GM18909 (cell line): ENCODE data around the gene PYGL.
A peak's percentile ranks its signal among the peaks of the same experiment; 100 is the strongest.

Experiments
- ATAC-seq: cut with Tn5 transposase; IDR thresholded peaks from one replicate; pipeline ENCODE4 v1.9.1; 2021; ENCODE audit warnings: mild to moderate bottlenecking; ENCODE audit not compliant: unreplicated experiment, poor library complexity

Gene PYGL

DNA sequence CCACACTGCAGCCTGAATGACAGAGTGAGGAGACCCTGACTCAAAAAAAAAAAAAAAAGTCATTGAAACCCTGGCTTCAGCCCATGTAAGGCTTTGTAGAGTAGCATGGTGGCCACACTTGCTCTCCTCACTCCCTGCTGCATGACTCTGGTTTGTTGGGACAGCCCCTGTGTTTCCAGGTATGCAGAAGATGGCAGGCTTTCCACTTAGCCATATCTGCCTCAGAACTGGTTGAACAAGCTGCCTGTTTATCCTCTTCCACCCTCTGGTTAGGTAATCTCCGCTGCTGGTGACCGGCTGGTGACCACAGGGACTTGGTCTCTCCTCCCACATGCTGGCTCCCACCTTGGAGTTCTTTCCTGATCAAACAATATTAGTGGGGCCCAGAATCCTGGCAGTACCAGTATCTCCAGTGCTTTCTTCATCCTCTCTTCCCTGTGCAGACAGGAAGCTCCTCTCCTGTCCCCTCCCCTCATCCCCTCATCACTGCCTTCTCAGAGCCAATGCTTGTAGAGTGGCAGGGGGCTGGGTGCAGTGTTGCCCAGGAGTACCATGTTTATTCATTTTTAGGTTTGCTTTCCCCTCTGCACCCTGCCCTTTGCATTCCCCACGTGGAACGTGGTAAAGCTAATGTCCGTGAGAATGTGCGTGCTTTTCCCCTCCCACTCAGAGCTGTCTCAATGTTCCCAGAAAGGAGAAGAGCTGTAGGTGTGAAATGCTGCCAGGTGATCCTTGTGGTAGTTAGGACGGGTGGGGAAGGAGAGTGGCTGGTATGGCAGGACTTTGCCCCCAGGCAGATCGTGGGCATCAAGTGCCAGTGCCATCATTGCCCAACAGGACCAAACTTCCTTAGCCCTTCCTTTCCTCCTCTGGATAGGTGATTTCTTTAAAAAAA lies 61.1 kb downstream of the PYGL start:
- ATAC-seq: no peak

DNA sequence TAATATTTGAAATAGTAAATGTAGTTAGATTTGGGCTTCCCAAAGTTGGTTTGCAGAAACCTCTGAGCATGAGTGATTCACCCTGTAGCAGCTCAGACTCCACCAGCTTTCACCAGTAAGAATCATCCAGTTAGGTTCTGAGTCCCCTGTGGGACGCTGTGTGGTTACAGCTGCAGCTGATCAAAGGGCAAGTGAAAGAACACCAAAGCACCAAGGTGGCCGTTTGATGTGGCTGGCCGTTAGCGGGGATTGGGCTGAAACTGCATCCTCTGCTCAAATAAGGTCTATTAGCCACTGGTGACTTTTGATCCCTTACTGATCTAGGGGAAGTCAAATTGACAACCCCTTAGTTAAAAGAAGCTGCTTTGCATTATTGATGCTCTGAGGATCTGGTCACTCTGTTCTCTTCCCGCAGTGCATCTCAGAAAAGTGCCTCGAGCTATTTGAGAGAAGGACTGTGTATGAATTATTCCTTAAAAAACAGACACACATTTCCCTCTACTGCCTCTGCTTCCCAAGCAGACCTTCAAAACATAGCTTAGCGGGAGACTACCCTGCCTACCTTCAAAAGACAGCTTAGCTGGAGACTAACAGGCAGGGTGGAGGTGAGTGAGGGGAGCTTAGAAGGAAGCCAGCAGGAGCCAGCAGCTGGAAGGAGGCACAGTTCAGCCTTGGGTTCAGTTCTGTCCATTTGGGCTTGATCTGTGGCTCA lies 68.8 kb downstream of the PYGL start:
- ATAC-seq: peak; percentile 95

DNA sequence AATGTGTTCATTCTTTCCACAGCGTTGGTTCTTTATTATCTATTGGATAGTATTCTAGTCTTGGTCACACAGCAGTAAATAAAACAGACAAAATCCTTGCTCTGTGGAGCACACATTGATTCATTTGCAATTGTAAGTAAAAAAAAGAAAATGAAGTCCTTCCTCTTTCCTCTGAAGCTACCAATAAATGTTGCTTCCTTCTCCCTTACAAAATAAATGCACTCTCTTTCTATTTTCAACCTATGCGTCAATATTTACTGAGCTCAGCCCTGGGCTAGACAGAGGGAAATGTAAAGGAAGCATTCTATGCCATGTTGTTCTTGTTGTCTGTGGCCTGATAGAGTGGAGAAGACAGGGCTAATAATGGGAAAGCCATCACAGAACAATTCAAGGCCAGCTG lies 69.5 kb downstream of the PYGL start:
- no peak for ATAC-seq

DNA sequence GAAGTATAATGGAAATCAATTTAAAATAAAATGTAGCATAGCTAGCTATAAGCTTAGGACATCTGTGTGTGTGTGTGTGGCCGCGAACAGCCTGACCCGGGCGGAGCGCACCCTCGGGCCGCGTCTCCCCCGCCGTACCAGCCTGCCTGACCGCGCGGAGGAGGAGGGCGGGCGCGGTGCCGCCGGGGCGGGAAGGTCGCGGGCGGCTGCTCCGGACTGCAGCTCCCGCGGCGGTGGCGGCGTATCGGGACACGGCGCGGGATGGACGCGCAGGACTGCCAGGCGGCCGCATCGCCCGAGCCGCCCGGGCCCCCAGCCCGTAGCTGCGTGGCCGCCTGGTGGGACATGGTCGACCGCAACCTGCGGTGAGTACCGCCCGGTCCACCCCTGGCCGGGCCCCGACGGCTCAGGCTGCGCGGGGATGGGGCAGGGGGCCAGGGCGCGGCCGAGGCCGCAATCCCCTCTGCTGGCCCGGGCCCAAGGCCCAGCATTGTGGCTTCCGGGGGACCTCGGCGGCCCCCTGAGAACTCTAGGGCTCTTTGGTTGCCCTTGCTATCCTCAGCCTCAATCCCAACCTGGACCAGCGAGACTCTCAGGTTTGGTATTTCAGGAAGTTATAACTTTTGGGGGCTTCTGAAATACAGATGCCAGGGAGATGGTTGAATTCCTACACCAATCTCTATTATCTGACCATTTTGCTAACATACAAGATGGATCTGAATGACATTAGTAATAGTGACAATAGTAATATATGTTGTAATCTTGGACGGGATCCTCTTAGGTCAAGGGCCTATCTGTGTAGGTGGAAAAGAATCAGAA lies 72.2 kb downstream of the PYGL start, which contains the start of gene ABHD12B:
Gene ABHD12B, plus strand, starts transcription at position 140 of the 819 bp plus-strand sequence. Its CDS starts 122 bp downstream, at position 262.
- no peak for ATAC-seq

DNA sequence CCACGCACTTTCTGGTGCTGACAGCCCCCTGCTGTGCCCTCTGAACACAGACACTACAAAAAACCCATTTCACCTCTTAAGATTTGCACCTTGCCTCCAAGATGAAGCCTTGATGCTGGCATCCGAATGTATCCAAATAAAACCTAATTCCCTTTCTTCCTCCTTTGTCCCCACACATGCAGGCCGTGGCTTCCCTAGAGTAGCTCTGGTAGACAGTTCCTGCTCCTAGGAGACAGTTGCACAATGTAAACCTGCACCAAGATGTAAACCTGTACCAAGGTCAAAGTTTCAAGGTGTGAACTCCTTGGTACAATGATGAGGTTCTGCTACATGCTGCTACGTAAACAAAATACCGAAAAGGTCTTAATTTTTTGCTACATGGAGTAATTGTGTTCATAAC lies 73.1 kb downstream of the PYGL start:
- no peak for ATAC-seq

DNA sequence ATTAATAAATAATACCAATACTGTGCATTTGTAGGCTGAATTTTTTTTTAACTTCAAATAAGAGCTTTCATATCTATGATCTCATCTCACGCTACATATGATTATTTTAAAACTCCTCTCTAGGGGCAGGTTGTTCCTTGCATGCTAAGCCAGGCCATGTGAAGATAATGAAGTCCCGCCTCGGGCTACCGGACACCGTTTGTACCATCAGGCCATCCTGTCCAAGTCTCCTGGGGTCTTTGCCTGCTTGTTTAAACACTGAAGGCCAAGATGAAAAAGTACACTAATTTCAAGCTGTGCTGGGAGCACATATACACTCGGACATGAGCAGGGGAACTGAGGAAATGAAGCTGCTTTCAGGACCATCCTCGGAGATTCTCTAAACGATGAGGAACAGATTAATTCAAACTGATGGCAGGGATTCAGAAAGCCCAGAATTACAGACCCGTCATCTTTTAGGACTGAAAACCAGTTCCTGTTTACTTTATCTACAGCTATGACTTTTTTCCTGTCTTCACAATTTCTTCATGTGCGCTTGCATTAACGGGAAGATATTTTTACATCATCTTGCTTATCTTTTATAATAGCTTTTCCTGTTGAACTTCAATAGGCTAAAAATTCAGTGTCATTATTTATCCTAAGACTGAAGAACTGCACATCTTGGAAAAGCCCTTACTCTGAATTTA lies 78.7 kb downstream of the PYGL start:
- no peak for ATAC-seq

DNA sequence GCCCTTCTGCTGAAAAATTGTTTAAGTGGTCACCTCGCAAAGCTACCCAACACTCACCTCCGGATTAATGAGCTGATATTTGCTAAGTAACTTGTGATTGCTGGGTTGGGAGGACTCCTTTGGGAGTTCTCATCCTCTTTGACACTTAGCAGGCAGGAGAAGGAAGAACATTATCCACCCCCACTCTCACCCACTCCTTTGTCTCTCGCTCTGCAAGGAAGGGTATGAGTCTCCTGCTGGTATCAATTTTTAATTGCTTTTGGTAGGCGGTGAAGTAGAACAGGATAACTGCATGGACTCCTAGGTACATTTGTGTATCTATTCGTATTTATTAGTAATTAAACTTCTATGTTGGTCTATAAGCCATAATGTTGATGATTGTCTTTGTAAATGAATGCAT lies 79.3 kb downstream of the PYGL start:
- no peak for ATAC-seq

DNA sequence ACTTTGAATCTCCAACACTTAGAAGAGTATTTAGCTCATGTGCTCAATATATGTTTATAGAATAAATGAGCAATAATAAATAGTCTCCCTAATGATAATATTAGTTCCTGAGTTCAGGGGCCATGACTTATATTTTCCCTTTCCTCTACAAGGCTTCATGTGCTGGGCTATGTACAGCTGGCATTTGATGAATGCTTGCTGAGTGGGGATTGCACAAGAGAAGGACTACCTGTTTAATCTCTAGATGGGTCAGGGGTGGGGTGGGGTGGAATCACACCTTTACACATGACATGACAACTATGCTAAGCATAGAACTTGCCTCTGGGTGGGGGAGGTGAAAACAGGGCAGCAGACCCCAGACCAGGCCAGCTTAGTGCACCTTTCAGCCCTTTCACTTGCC lies 80.0 kb downstream of the PYGL start:
- no peak for ATAC-seq

DNA sequence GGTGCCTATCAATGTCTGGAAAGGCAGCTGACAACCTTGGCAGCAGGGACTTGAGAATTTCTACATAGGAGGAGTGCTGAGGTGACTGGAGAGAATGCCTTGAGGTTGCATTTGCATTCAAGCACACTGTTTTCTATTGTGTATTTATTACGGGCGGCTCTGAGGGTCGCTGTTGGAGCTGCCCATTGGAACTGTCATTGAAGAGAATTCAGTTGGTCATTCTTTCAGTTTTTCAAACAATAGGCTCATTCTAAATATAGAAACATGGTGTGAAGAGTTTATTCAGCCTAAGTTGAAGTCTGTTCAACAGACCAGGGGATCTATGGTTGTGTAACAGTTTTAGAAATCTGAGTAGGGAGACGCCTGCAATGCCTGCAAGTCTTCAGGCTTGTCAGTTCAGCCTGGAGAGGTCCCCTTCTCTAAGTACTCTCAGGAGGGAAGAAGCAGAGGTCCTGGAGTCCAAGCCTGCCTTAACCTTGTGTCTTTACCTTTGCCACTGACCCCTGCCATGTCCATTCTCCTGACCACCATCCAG lies 82.2 kb downstream of the PYGL start:
- ATAC-seq: no peak

DNA sequence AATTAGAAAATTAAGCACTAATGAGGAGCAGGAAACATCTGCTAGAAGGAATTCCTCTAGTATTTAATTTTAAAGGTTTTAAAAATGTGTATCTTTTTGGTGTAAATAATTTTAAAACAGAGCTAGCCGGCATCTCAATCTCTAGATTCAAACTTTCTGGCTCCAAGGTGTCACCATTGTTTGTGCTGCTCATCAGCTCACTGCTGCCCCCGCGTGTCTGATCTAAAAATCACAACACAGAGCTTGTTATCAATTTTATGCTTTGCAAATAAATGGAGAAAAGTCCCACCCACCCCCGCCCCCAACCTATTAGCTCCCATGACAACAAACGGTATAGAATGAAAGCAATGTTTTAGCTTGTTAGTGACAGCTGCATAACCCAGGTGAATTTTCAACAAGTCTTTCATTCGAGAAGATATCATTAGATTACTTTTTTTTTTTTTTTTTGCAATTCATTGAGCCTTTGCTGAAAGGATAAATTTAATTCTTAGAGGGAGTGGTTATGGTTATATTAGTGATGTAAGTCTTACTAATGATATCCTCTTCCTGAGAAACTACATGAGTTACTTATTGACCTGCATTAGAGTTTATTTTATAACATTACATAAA lies 83.7 kb downstream of the PYGL start:
- no peak for ATAC-seq

DNA sequence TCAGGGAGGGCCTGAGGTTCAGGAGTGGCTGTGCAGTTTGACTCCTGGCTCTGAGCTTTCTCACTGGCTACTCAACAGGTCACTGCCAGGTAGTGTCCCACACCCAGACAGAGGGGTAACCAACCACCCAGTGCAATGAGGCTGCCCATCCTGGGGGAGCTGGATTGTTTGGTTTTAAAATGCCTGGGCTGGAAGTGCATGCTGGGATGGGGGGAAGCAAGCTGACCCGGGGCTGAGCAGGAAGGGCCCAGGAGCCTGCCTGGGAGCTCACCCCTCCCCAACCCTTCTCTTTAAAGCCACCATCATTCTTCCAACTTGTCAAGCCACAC lies 85.0 kb downstream of the PYGL start:
- ATAC-seq: no peak

DNA sequence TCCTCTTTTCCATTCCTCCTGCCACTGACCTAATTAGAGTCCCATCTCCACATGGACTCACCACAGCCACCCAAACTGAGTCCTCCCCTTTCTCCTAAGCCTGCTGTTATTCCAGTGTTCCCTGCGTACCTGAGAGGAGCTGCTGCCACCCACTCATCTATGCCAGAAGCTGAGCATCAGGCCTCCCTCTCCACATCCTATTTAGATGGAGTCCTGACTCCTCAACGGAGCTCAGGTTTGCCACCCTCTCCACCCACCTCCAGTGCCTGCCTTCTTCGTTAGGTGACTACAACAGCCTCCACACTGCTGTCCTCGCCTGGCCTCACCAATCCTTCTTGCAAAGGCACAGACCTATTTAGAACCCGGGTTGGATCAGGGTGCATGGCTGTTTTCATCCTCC lies 87.6 kb downstream of the PYGL start:
- no peak for ATAC-seq

DNA sequence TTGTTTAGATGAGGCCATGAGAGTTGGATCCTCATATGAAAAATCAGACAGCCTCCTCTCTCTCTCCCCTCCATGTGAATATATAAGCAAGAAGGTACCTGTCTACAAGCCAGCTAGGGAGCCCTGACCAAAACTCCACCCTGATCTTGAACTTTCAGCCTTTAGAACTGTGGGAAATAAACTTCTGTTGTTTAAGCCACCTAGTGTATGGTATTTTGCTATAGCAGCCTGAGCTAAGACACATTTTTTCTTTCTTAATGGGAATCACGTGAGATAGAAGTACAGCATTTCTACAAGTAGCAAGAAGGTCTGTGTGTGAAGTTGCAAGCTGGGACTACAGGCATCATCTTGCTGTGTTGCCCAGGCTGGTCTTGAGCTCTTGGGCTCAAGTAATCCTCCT lies 88.7 kb downstream of the PYGL start:
- ATAC-seq: no peak
